H1 (cell line): Measurements from ENCODE around the gene DIPK2A. TPM values are rescaled to one million over a fixed set of nuclear protein-coding genes. Genes with fewer than 3 reads are reported as not detected.
A peak's percentile ranks its signal among the peaks of the same experiment; 100 is the strongest.

Source experiments
- CTCF ChIA-PET: fragments of 300-600 bp; sonication (Branson Sonifier 250); formaldehyde crosslinking; loops from one replicate; lab custom pipeline; 2021; ENCODE audit not compliant: partially characterized antibody; lab: Charles Lee
- POLR2A ChIA-PET: fragments of 300-600 bp; sonication (Branson Sonifier 250); formaldehyde crosslinking; loops from one replicate; lab custom pipeline; 2021; ENCODE audit warnings: inconsistent platforms; ENCODE audit not compliant: partially characterized antibody; lab: Charles Lee
- DNase-seq, 2 experiments: peaks; one replicate each; pipeline versions ENCODE4 v3.0.0 to v3.0.0-alpha.2; 2010 to 2022; ENCODE audit warnings: low spot score in 2 of 2, low read depth in 1 of 2, mixed read lengths in 1 of 2
- FAIRE-seq: peaks from 2 replicates; lab custom pipeline; 2011; peaks lifted over from hg19 to GRCh38; lab: Jason Lieb, UNC
- H2AFZ ChIP-seq: 2 replicates; pipeline ENCODE4 v1.8.1; 2012; ENCODE audit warnings: low read length, inconsistent platforms
- H2AK5ac ChIP-seq: 2 replicates; pipeline ENCODE4 v1.6.1; 2013; ENCODE audit warnings: low read depth, low read length
- H2BK120ac ChIP-seq: replicated peaks from 2 replicates; pipeline ENCODE3; 2013; ENCODE audit warnings: low read depth, low read length, inconsistent platforms
- H2BK12ac ChIP-seq: 2 replicates; pipeline ENCODE4 v1.6.1; 2013; ENCODE audit warnings: low read depth, low read length
- H2BK15ac ChIP-seq: 2 replicates; pipeline ENCODE4 v1.6.1; 2013; ENCODE audit warnings: low read length
- H2BK20ac ChIP-seq: 2 replicates; pipeline ENCODE4 v1.6.1; 2013; ENCODE audit warnings: low read length
- H2BK5ac ChIP-seq: 2 replicates; pipeline ENCODE4 v1.6.1; 2013; ENCODE audit warnings: low read depth, low read length
- H3K14ac ChIP-seq: 2 replicates; pipeline ENCODE4 v1.6.1; 2013; ENCODE audit warnings: inconsistent platforms; ENCODE audit not compliant: insufficient read length
- H3K18ac ChIP-seq: 2 replicates; pipeline ENCODE4 v1.6.1; 2013; ENCODE audit warnings: low read length; ENCODE audit errors: extremely low read depth
- H3K23ac ChIP-seq: 2 replicates; pipeline ENCODE4 v1.6.1; 2013; ENCODE audit warnings: inconsistent platforms; ENCODE audit not compliant: insufficient read length
- H3K23me2 ChIP-seq: 2 replicates; pipeline ENCODE4 v1.6.1; 2013; ENCODE audit warnings: low read depth, low read length
- H3K27ac ChIP-seq: 2 replicates; pipeline ENCODE4 v1.6.1; 2011; ENCODE audit warnings: low read depth, low read length, inconsistent platforms
- H3K27me3 ChIP-seq, 4 experiments: replicated peaks in 1 of 4; 1 replicate in 1 of 4; 2 replicates in 3 of 4; pipeline versions ENCODE4 v1.6.1 to v1.8.1; 2011 to 2013; ENCODE audit warnings: low read length in 3 of 4, mild to moderate bottlenecking in 3 of 4, inconsistent platforms in 2 of 4, mixed read lengths in 2 of 4, moderate library complexity in 1 of 4; ENCODE audit not compliant: control insufficient read depth in 3 of 4, insufficient read depth in 3 of 4; ENCODE audit errors: extremely low read depth in 1 of 4
- H3K36me3 ChIP-seq, 4 experiments: 2 replicates each; pipeline versions ENCODE4 v1.6.1 to v1.8.1; 2011 to 2013; ENCODE audit warnings: mild to moderate bottlenecking in 4 of 4, low read length in 3 of 4, moderate library complexity in 2 of 4, control low read depth in 1 of 4, inconsistent platforms in 1 of 4; ENCODE audit not compliant: insufficient read depth in 4 of 4, control insufficient read depth in 2 of 4
- H3K4ac ChIP-seq: replicated peaks from 2 replicates; pipeline ENCODE3; 2013; ENCODE audit warnings: low read length, low read depth, mixed read lengths, inconsistent platforms; ENCODE audit not compliant: insufficient read length
- H3K4me1 ChIP-seq, 4 experiments: replicated peaks in 1 of 4; 1 replicate in 1 of 4; 2 replicates in 3 of 4; pipeline versions ENCODE4 v1.6.1 to v1.8.1; 2011 to 2013; ENCODE audit warnings: low read length in 3 of 4, inconsistent platforms in 2 of 4, mixed read lengths in 1 of 4; ENCODE audit not compliant: insufficient read depth in 4 of 4, control insufficient read depth in 3 of 4
- H3K4me2 ChIP-seq, 2 experiments: 2 replicates each; pipeline versions ENCODE4 v1.6.1 to v1.8.1; 2011 to 2013; ENCODE audit warnings: low read depth in 2 of 2, low read length in 2 of 2, control low read depth in 1 of 2, inconsistent platforms in 1 of 2, mild to moderate bottlenecking in 1 of 2; ENCODE audit not compliant: insufficient read depth in 1 of 2
- H3K4me3 ChIP-seq, 4 experiments: fragments of 200-600, 300-600 bp in 1 of 4; sonication (generic), shearing (Covaris generic), sonication (Bioruptor Twin) in 1 of 4; 2 replicates each; pipeline versions ENCODE4 v1.5.1 to v1.8.1; 2011 to 2016; ENCODE audit warnings: low read length in 4 of 4, low read depth in 3 of 4, control low read depth in 2 of 4, inconsistent platforms in 2 of 4, mild to moderate bottlenecking in 2 of 4, mixed read lengths in 1 of 4, moderate library complexity in 1 of 4; ENCODE audit not compliant: insufficient read depth in 2 of 4; ENCODE audit errors: extremely low read depth in 1 of 4
- H3K56ac ChIP-seq: replicated peaks from 2 replicates; pipeline ENCODE3; 2013; ENCODE audit warnings: low read depth, mild to moderate bottlenecking, mixed read lengths, low read length, inconsistent platforms; ENCODE audit not compliant: insufficient read length
- H3K79me1 ChIP-seq: 2 replicates; pipeline ENCODE4 v1.6.1; 2013; ENCODE audit warnings: low read depth, low read length, control low read depth
- H3K79me2 ChIP-seq, 2 experiments: 2 replicates each; pipeline versions ENCODE4 v1.6.1 to v1.8.1; 2012 to 2013; ENCODE audit warnings: low read length in 2 of 2, mild to moderate bottlenecking in 2 of 2, inconsistent platforms in 1 of 2; ENCODE audit not compliant: insufficient read depth in 2 of 2, control insufficient read depth in 1 of 2
- H3K9ac ChIP-seq, 4 experiments: replicated peaks in 1 of 4; 1 replicate in 1 of 4; 2 replicates in 3 of 4; pipeline versions ENCODE4 v1.6.1 to v1.8.1; 2011 to 2013; ENCODE audit warnings: low read depth in 3 of 4, low read length in 3 of 4, control low read depth in 2 of 4, mild to moderate bottlenecking in 2 of 4, moderate library complexity in 2 of 4, inconsistent platforms in 1 of 4; ENCODE audit errors: extremely low read depth in 1 of 4
- H3K9me3 ChIP-seq, 2 experiments: 2 replicates each; pipeline versions ENCODE4 v1.6.1 to v1.8.1; 2012 to 2013; ENCODE audit warnings: mild to moderate bottlenecking in 2 of 2, moderate library complexity in 2 of 2, control low read depth in 1 of 2, inconsistent platforms in 1 of 2, low read depth in 1 of 2, low read length in 1 of 2, mixed read lengths in 1 of 2; ENCODE audit not compliant: insufficient read depth in 2 of 2
- H4K20me1 ChIP-seq, 2 experiments: replicated peaks in 1 of 2; 2 replicates each; pipeline versions ENCODE3 to v1.8.1; 2011 to 2013; ENCODE audit warnings: inconsistent platforms in 2 of 2, low read length in 2 of 2, mild to moderate bottlenecking in 1 of 2; ENCODE audit not compliant: insufficient read depth in 2 of 2, control insufficient read depth in 1 of 2
- H4K5ac ChIP-seq: 2 replicates; pipeline ENCODE4 v1.6.1; 2013; ENCODE audit warnings: low read length, low read depth, mixed read lengths, inconsistent platforms; ENCODE audit not compliant: insufficient read length
- H4K8ac ChIP-seq: 2 replicates; pipeline ENCODE4 v1.8.0; 2013; ENCODE audit warnings: mild to moderate bottlenecking, moderate library complexity, low read length, inconsistent platforms; ENCODE audit not compliant: insufficient read depth; ENCODE audit errors: extremely low read depth
- H4K91ac ChIP-seq: replicated peaks from 2 replicates; pipeline ENCODE3; 2013; ENCODE audit warnings: low read length, mixed read lengths, inconsistent platforms; ENCODE audit not compliant: insufficient read length
- HDAC6 ChIP-seq: IDR thresholded peaks from one replicate; pipeline ENCODE4 v1.7.1; 2012; ENCODE audit warnings: low read depth, mild to moderate bottlenecking, inconsistent platforms, low read length, moderate library complexity
- WGBS, 2 experiments: shearing (Covaris generic) in 1 of 2; methylation state at CpG; one replicate each; pipeline versions ENCODE4 v1.1.6 to v1.1.7; 2013 to 2015; ENCODE audit warnings: low lambda C conversion rate in 2 of 2, mixed read lengths in 2 of 2, inconsistent platforms in 1 of 2, low coverage in 1 of 2, missing lambda C conversion rate in 1 of 2; ENCODE audit not compliant: insufficient replicate concordance in 2 of 2, insufficient coverage in 1 of 2, insufficient read length in 1 of 2; ENCODE audit errors: extremely low coverage in 1 of 2, missing lambda C conversion rate in 1 of 2; 5-methylcytosine and 5-hydroxymethylcytosine counted together
- polyA plus RNA-seq, 7 experiments: library from polyadenylated mRNA; depleted of rRNA in 3 of 7; stranded (reverse) in 5 of 7; unstranded in 2 of 7; fragments of >200 nt in 5 of 7; fragments of 200-250 nt in 2 of 7; gene quantifications; 1 replicate in 5 of 7; 2 replicates in 1 of 7; 4 replicates in 1 of 7; pipeline versions ENCODE4 v1.2.1 to v1.2.3, GENCODE V29; 2011 to 2013; ENCODE audit warnings: missing spikeins in 2 of 7, mixed read lengths in 2 of 7
- total RNA-seq: library from RNA; stranded (reverse); fragmentation: NEBNext Ultra II Directional; extraction: Animal tissue kit (Norgen Biotek cat#: 25700); gene quantifications from 2 replicates; pipeline ENCODE4 v1.2.1, GENCODE V29; 2021

The DIPK2A gene
- total and polyA plus RNA-seq, 2 of the 8 experiments (the other 6 are each of a cell fraction or from before 2014, with no cell fraction given): 18.4 to 28.7 TPM

DNA sequence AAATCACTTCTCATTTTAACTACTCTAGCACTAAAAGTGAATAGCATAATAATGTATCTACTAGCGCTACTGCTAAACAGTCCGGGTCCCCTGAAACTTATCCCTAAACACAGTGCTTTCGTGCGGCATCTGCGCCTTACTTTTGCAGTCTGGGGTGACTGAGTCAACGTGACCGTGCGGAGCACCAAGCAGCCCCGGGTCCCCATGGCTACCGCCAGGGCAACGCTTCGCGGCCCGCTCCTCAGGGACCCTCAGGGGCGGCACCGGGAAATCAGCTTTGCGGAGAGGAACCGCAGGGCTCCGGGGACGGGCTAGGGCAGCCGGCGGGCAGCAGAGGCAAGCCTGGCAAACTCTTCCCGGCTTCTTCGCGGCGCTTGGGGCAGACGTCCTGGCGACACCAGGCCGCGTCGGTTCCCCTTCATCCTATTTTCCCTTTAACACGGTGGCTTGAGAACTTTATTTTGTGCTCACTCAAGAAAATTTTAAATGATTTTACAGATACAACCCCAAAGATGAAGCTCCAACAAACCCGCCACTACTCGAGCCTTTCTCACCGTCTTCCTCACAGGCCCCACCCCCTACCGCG is 757 bp upstream of the DIPK2A start:
- H4K91ac ChIP-seq: peak overlapping the region; percentile 51
- no peak overlapping the region for H3K23ac ChIP-seq
- no peaks in the 10 kb centered on the region for H3K9me3 ChIP-seq
- peak overlapping the region; percentile 100 for H2BK5ac ChIP-seq
- H3K36me3 ChIP-seq: no peaks in the 10 kb centered on the region
- peak overlapping the region; percentile 93; the same call in 1 of the 2 replicates for H4K8ac ChIP-seq
- no peak overlapping the region for H2BK120ac ChIP-seq
- H2BK20ac ChIP-seq: no peak overlapping the region
- no peak overlapping the region for H2BK15ac ChIP-seq
- ChIA-PET POLR2A (interaction anchor here (0.7 to 3.4 kb wide), 30 partner anchors 9 to 1247 kb away, joined by 3 to 13 read pairs (median 4); partner anchors contain the start of genes CHST2 and TRPC1), CTCF (interaction anchor here (0.9 to 1.7 kb wide), 6 partner anchors 72 to 370 kb away, joined by 3 to 4 read pairs (median 3); no protein-coding TSS in a partner anchor)
- FAIRE-seq: no peak
- peaks cover 0 to 4% (median 0%) of the 10 kb centered on the region in 4 experiments; a peak in 3 of 7 replicates for H3K4me1 ChIP-seq
- peaks cover 13% of the 10 kb centered on the region for H3K23me2 ChIP-seq
- H3K27ac ChIP-seq: peak overlapping the region; percentile 92
- peak overlapping the region; percentile 87 to 90 for H3K4me2 ChIP-seq
- no peaks in the 10 kb centered on the region for H3K27me3 ChIP-seq
- peak overlapping the region; percentile 75 for H4K5ac ChIP-seq
- no peak overlapping the region for H3K4ac ChIP-seq
- peak overlapping the region; percentile 85 for H3K56ac ChIP-seq
- peaks cover 4 to 29% of the 10 kb centered on the region in 2 experiments; a peak in 3 of 4 replicates for H3K79me2 ChIP-seq
- peak overlapping the region in 3 of 4 experiments; percentile 82 to 95 (median 94); a peak in 6 of 7 replicates for H3K9ac ChIP-seq
- 0 out of 2 replicates have a peak, but pooled peaks cover 3% of the 10 kb centered on the region for H3K79me1 ChIP-seq
- no peak overlapping the region for H2AK5ac ChIP-seq
- peaks cover 4 to 6% of the 10 kb centered on the region in 2 experiments for H4K20me1 ChIP-seq
- H3K18ac ChIP-seq: peak overlapping the region; percentile 3; the same call in 1 of the 2 replicates
- WGBS, 2 experiments: 1% methylated on average over 31 of the region's 37 CpGs; no CpG with 5 or more reads in 1 of the 2 experiments
- peak overlapping the region; percentile 80 for H2AFZ ChIP-seq
- H3K4me3 ChIP-seq: peak overlapping the region; percentile 87 to 97 (median 92)
- no peak overlapping the region for H3K14ac ChIP-seq
- peak in 1 of 2 experiments; percentile 77 for DNase-seq
- H2BK12ac ChIP-seq: peak overlapping the region; percentile 64; the same call in 1 of the 2 replicates
- no peak for TF ChIP-seq HDAC6
